SJCRH30 (cell line): ENCODE results near the gene DMXL2. TPM values are rescaled to one million over a fixed set of nuclear protein-coding genes. Genes with fewer than 3 reads are reported as not detected.

Experiments
- DNase-seq, 2 experiments: peaks; one replicate each; pipeline ENCODE4 v3.0.0-alpha.2; 2015 to 2020
- H3K27ac ChIP-seq: fragments of 250-450 bp; sonication (Bioruptor Pico); 2 replicates; pipeline ENCODE4 v1.5.1; 2020; ENCODE audit warnings: mild to moderate bottlenecking, moderate library complexity
- H3K27me3 ChIP-seq: fragments of 250-450 bp; sonication (Bioruptor Pico); 2 replicates; pipeline ENCODE4 v1.5.1; 2020; ENCODE audit warnings: mild to moderate bottlenecking, moderate library complexity
- H3K36me3 ChIP-seq: fragments of 250-450 bp; sonication (Bioruptor Pico); 2 replicates; pipeline ENCODE4 v1.5.1; 2020; ENCODE audit warnings: mild to moderate bottlenecking, moderate library complexity
- H3K4me1 ChIP-seq: fragments of 250-450 bp; sonication (Bioruptor Pico); 2 replicates; pipeline ENCODE4 v1.5.1; 2020; ENCODE audit warnings: mild to moderate bottlenecking, moderate library complexity
- H3K4me3 ChIP-seq: fragments of 250-450 bp; sonication (Bioruptor Pico); 2 replicates; pipeline ENCODE4 v1.5.1; 2020; ENCODE audit warnings: mild to moderate bottlenecking, moderate library complexity
- H3K9me3 ChIP-seq: fragments of 250-450 bp; sonication (Bioruptor Pico); replicated peaks from 2 replicates; pipeline ENCODE4 v1.5.1; 2020; ENCODE audit warnings: mild to moderate bottlenecking, moderate library complexity
- total RNA-seq: library from RNA; depleted of rRNA; stranded (reverse); fragments of >200 nt; shearing (Covaris generic); gene quantifications from 2 replicates; pipeline ENCODE4 v1.2.3, GENCODE V29; 2014

DMXL2 gene
- total RNA-seq, 1 experiment from 2014 or later: 22.4 TPM

GRCh38 chr15:51497806-51498205, 124.8 kb downstream of the DMXL2 start:
- no peaks in the 10 kb centered on the region for H3K36me3 ChIP-seq
- peak in 1 of 2 experiments; percentile 1 for DNase-seq
- no peaks in the 10 kb centered on the region for H3K9me3 ChIP-seq
- no peak overlapping the region for H3K4me3 ChIP-seq
- no peak overlapping the region for H3K27ac ChIP-seq
- H3K4me1 ChIP-seq: no peaks in the 10 kb centered on the region
- H3K27me3 ChIP-seq: no peaks in the 10 kb centered on the region

GRCh38 chr15:51496246-51496645, 126.3 kb downstream of the DMXL2 start:
- Histone ChIP-seq H3K27ac (no peak overlapping the region), H3K4me3 (no peak overlapping the region), H3K36me3 (no peaks in the 10 kb centered on the region), H3K27me3 (no peaks in the 10 kb centered on the region), H3K9me3 (no peaks in the 10 kb centered on the region), H3K4me1 (no peaks in the 10 kb centered on the region)
- DNase-seq: no peak

GRCh38 chr15:51494411-51495314, 127.9 kb downstream of the DMXL2 start:
- no peaks in the 10 kb centered on the region for H3K9me3 ChIP-seq
- H3K27ac ChIP-seq: no peak overlapping the region
- no peak overlapping the region for H3K4me3 ChIP-seq
- DNase-seq: no peak
- no peaks in the 10 kb centered on the region for H3K27me3 ChIP-seq
- H3K4me1 ChIP-seq: no peaks in the 10 kb centered on the region
- H3K36me3 ChIP-seq: no peaks in the 10 kb centered on the region

GRCh38 chr15:51493892-51494291, 128.7 kb downstream of the DMXL2 start:
- Histone ChIP-seq H3K4me1 (no peaks in the 10 kb centered on the region), H3K9me3 (no peaks in the 10 kb centered on the region), H3K27ac (no peak overlapping the region), H3K27me3 (no peaks in the 10 kb centered on the region), H3K36me3 (0 out of 2 replicates have a peak, but pooled peaks cover 1% of the 10 kb centered on the region), H3K4me3 (no peak overlapping the region)
- no peak for DNase-seq

- no peaks in the 10 kb centered on the region for H3K9me3 ChIP-seq
- peaks cover 11% of the 10 kb centered on the region; the same call in 1 of the 2 replicates for H3K36me3 ChIP-seq
- H3K4me3 ChIP-seq: no peak overlapping the region
- no peak overlapping the region for H3K27ac ChIP-seq
- no peak for DNase-seq
- no peaks in the 10 kb centered on the region for H3K27me3 ChIP-seq
- no peaks in the 10 kb centered on the region for H3K4me1 ChIP-seq
Observed at GRCh38 chr15:51492528-51492927, 130.0 kb downstream of the DMXL2 start.

- Histone ChIP-seq H3K27me3 (no peaks in the 10 kb centered on the region), H3K27ac (no peak overlapping the region)
- no peak for DNase-seq
Observed at GRCh38 chr15:51491941-51492340, 130.6 kb downstream of the DMXL2 start.

GRCh38 chr15:51484781-51485180, 137.8 kb downstream of the DMXL2 start:
- no peak overlapping the region for H3K27ac ChIP-seq

More at GRCh38 chr15:51491941-51492340, 130.6 kb downstream of the DMXL2 start:
- H3K4me1 ChIP-seq: no peaks in the 10 kb centered on the region
- no peaks in the 10 kb centered on the region for H3K9me3 ChIP-seq
- H3K36me3 ChIP-seq: peaks cover 13% of the 10 kb centered on the region; the same call in 1 of the 2 replicates
- H3K4me3 ChIP-seq: no peak overlapping the region

GRCh38 chr15:51483985-51484384, 138.6 kb downstream of the DMXL2 start:
- Histone ChIP-seq H3K27ac (no peak overlapping the region), H3K4me3 (no peak overlapping the region), H3K36me3 (peaks cover 29% of the 10 kb centered on the region), H3K9me3 (0 out of 2 replicates have a peak, but pooled peaks cover 3% of the 10 kb centered on the region), H3K4me1 (no peaks in the 10 kb centered on the region), H3K27me3 (no peaks in the 10 kb centered on the region)
- no peak for DNase-seq

More at GRCh38 chr15:51484781-51485180, 137.8 kb downstream of the DMXL2 start:
- no peak overlapping the region for H3K4me3 ChIP-seq
- 0 out of 2 replicates have a peak, but pooled peaks cover 3% of the 10 kb centered on the region for H3K9me3 ChIP-seq
- peak in 1 of 2 experiments; percentile 2 for DNase-seq
- H3K4me1 ChIP-seq: no peaks in the 10 kb centered on the region
- H3K27me3 ChIP-seq: no peaks in the 10 kb centered on the region
- H3K36me3 ChIP-seq: peaks cover 29% of the 10 kb centered on the region

- H3K9me3 ChIP-seq: 0 out of 2 replicates have a peak, but pooled peaks cover 3% of the 10 kb centered on the region
- no peak overlapping the region for H3K4me3 ChIP-seq
- H3K27ac ChIP-seq: no peak overlapping the region
- H3K36me3 ChIP-seq: peaks cover 27% of the 10 kb centered on the region
- H3K27me3 ChIP-seq: no peaks in the 10 kb centered on the region
- no peaks in the 10 kb centered on the region for H3K4me1 ChIP-seq
- DNase-seq: no peak
Observed at GRCh38 chr15:51483520-51483919, 139.1 kb downstream of the DMXL2 start.

- no peak overlapping the region for H3K4me3 ChIP-seq
- H3K4me1 ChIP-seq: no peaks in the 10 kb centered on the region
- H3K27ac ChIP-seq: no peak overlapping the region
- H3K9me3 ChIP-seq: no peaks in the 10 kb centered on the region; the same call in 1 of the 2 replicates
- peaks cover 2% of the 10 kb centered on the region; the same call in 1 of the 2 replicates for H3K36me3 ChIP-seq
- no peak for DNase-seq
- H3K27me3 ChIP-seq: no peaks in the 10 kb centered on the region
Observed at GRCh38 chr15:51475736-51476135, 146.8 kb downstream of the DMXL2 start.

- Histone ChIP-seq H3K9me3 (no peaks in the 10 kb centered on the region; the same call in 1 of the 2 replicates), H3K27ac (no peak overlapping the region), H3K36me3 (peaks cover 2% of the 10 kb centered on the region; the same call in 1 of the 2 replicates), H3K4me3 (no peak overlapping the region), H3K27me3 (no peaks in the 10 kb centered on the region), H3K4me1 (no peaks in the 10 kb centered on the region)
- DNase-seq: no peak
Observed at GRCh38 chr15:51470512-51470911, 152.1 kb downstream of the DMXL2 start.

GRCh38 chr15:51460796-51461195, 161.8 kb downstream of the DMXL2 start:
- DNase-seq: no peak
- 0 out of 2 replicates have a peak, but pooled peaks cover 2% of the 10 kb centered on the region for H3K36me3 ChIP-seq
- no peak overlapping the region for H3K4me3 ChIP-seq
- H3K27ac ChIP-seq: no peak overlapping the region
- H3K4me1 ChIP-seq: no peaks in the 10 kb centered on the region
- no peaks in the 10 kb centered on the region for H3K27me3 ChIP-seq
- no peaks in the 10 kb centered on the region for H3K9me3 ChIP-seq

- Histone ChIP-seq H3K4me3 (no peak overlapping the region), H3K27ac (no peak overlapping the region), H3K4me1 (no peaks in the 10 kb centered on the region), H3K9me3 (no peaks in the 10 kb centered on the region), H3K27me3 (no peaks in the 10 kb centered on the region), H3K36me3 (0 out of 2 replicates have a peak, but pooled peaks cover 3% of the 10 kb centered on the region)
- DNase-seq: no peak
Observed at GRCh38 chr15:51450001-51450400, 172.6 kb downstream of the DMXL2 start.

GRCh38 chr15:51448622-51449399, 173.8 kb downstream of the DMXL2 start:
- no peak overlapping the region for H3K27ac ChIP-seq
- no peak overlapping the region for H3K4me3 ChIP-seq
- no peaks in the 10 kb centered on the region for H3K9me3 ChIP-seq
- no peaks in the 10 kb centered on the region for H3K4me1 ChIP-seq
- DNase-seq: no peak
- H3K36me3 ChIP-seq: 0 out of 2 replicates have a peak, but pooled peaks cover 3% of the 10 kb centered on the region
- H3K27me3 ChIP-seq: no peaks in the 10 kb centered on the region
